Measurements from ENCODE around the gene ART5. TPM values are rescaled to one million over a fixed set of nuclear protein-coding genes. Genes with fewer than 3 reads are reported as not detected.

ART5 gene
- total RNA-seq, 4 donors from 2014 or later: 0.76 TPM; not detected in 3

Small RNA genes within 50 kb of the gene (small RNA-seq; reads per million reads assigned to genes)
- 0 reads per million in 4 donors for gene RF00019

Other genes starting within 250 kb of the ART5 start
- gene ART1, start 3.1 kb upstream of the ART5 start, total RNA-seq: not detected
- gene CHRNA10, start 29.4 kb upstream of the ART5 start, total RNA-seq: 1 to 10 TPM in 2 of 4 donors, under 1 TPM in 1, not detected in 1; 0.38 to 1.1 (median 1.1) TPM
- 100 to 1,000 TPM in 1 of 4 donors, 10 to 100 TPM in 3; 54.2 to 110 (median 79.2) TPM for gene NUP98, start 155.6 kb upstream of the ART5 start, total RNA-seq
- gene PGAP2, start 166.6 kb upstream of the ART5 start, total RNA-seq: 10 to 100 TPM; 10.8 to 30.8 (median 27.5) TPM
- gene RHOG, start 199.0 kb upstream of the ART5 start, total RNA-seq: 10 to 100 TPM; 51.6 to 84.5 (median 72.7) TPM
- gene STIM1, start 213.7 kb upstream of the ART5 start, total RNA-seq: 100 to 1,000 TPM in 1 of 4 donors, 10 to 100 TPM in 3; 50.1 to 112 (median 63.3) TPM